HG02763 (cell line): Measurements from ENCODE around the gene PLEKHA6.

Source experiments
- ATAC-seq: cut with Tn5 transposase; IDR thresholded peaks from one replicate; pipeline ENCODE4 v1.9.1; 2021; ENCODE audit warnings: mild to moderate bottlenecking, moderate library complexity; ENCODE audit not compliant: unreplicated experiment

The PLEKHA6 gene

GRCh38 chr1:204359474-204360255, at the start of gene PLEKHA6:
Gene PLEKHA6 (minus strand): TSS chr1:204359929. CDS start chr1:204273727, 86,202 bp downstream.
- no peak for ATAC-seq

GRCh38 chr1:204409123-204409522, 49.4 kb upstream of the PLEKHA6 start:
- ATAC-seq = no peak

GRCh38 chr1:204408602-204409001, 48.9 kb upstream of the PLEKHA6 start:
- no peak for ATAC-seq

- ATAC-seq = no peak
Observed at GRCh38 chr1:204408074-204408507, 48.4 kb upstream of the PLEKHA6 start.

GRCh38 chr1:204407295-204407971, 47.7 kb upstream of the PLEKHA6 start:
- no peak for ATAC-seq

- no peak for ATAC-seq
Observed at GRCh38 chr1:204406621-204407020, 46.9 kb upstream of the PLEKHA6 start.

- no peak for ATAC-seq
Observed at GRCh38 chr1:204405988-204406387, 46.3 kb upstream of the PLEKHA6 start.

GRCh38 chr1:204404629-204405028, 44.9 kb upstream of the PLEKHA6 start:
- no peak for ATAC-seq

- ATAC-seq = no peak
Observed at GRCh38 chr1:204402391-204402790, 42.7 kb upstream of the PLEKHA6 start.

GRCh38 chr1:204401730-204402129, 42.0 kb upstream of the PLEKHA6 start:
- no peak for ATAC-seq

GRCh38 chr1:204400882-204401510, 41.3 kb upstream of the PLEKHA6 start:
- ATAC-seq = no peak

- peak; percentile 45 for ATAC-seq
Observed at GRCh38 chr1:204398197-204399125, 38.7 kb upstream of the PLEKHA6 start.

- no peak for ATAC-seq
Observed at GRCh38 chr1:204396015-204396583, 36.4 kb upstream of the PLEKHA6 start.

GRCh38 chr1:204391629-204392028, 31.9 kb upstream of the PLEKHA6 start:
- ATAC-seq = no peak

GRCh38 chr1:204390751-204391466, 31.2 kb upstream of the PLEKHA6 start:
- ATAC-seq = no peak

GRCh38 chr1:204385727-204386126, 26.0 kb upstream of the PLEKHA6 start:
- ATAC-seq = no peak

GRCh38 chr1:204384636-204385352, 25.1 kb upstream of the PLEKHA6 start:
- no peak for ATAC-seq

- no peak for ATAC-seq
Observed at GRCh38 chr1:204383163-204383904, 23.6 kb upstream of the PLEKHA6 start.
